SK-MEL-5 (cell line): ENCODE data around the gene GALNT18. TPM values are rescaled to one million over a fixed set of nuclear protein-coding genes. Genes with fewer than 3 reads are reported as not detected.

Source experiments
- DNase-seq: peaks from one replicate; pipeline ENCODE4 v3.0.0-alpha.2; 2016; ENCODE audit warnings: low read depth, low spot score
- in situ Hi-C: cut with HindIII; loops from 2 replicates; pipeline ENCODE4 v1.10.0; 2016; ENCODE audit warnings: low sequenced_read_pairs, high pct_unique_total_duplicates, low pct_unique_long_range_greater_than_20kb
- total RNA-seq: library from RNA; depleted of rRNA; stranded (reverse); fragments of >200 nt; shearing (Covaris generic); gene quantifications from 2 replicates; pipeline ENCODE4 v1.2.3, GENCODE V29; 2014

Gene GALNT18
- total RNA-seq, 1 experiment from 2014 or later, result 3.4 TPM

GRCh38 chr11:11262171-11262920 is 359.5 kb downstream of the GALNT18 start:
- in situ Hi-C loops, result no loop called here
- DNase-seq, result no peak

- DNase-seq, result no peak
- in situ Hi-C loops, result no loop called here
Observed at GRCh38 chr11:11261629-11262028, 360.2 kb downstream of the GALNT18 start.

GRCh38 chr11:11260903-11261302 is 360.9 kb downstream of the GALNT18 start:
- in situ Hi-C loops, result no loop called here
- no peak for DNase-seq

- DNase-seq, result no peak
- in situ Hi-C loops, result no loop called here
Observed at GRCh38 chr11:11253995-11254394, 367.8 kb downstream of the GALNT18 start.

- in situ Hi-C loops, result no loop called here
- DNase-seq, result no peak
Observed at GRCh38 chr11:11253497-11253896, 368.3 kb downstream of the GALNT18 start.

- in situ Hi-C loops, result no loop called here
- DNase-seq, result no peak
Observed at GRCh38 chr11:11252403-11252802, 369.4 kb downstream of the GALNT18 start.

- DNase-seq, result no peak
- in situ Hi-C loops, result no loop called here
Observed at GRCh38 chr11:11251394-11251970, 370.3 kb downstream of the GALNT18 start.

GRCh38 chr11:11250470-11250869 is 371.3 kb downstream of the GALNT18 start:
- in situ Hi-C loops, result no loop called here
- DNase-seq, result no peak

GRCh38 chr11:11247576-11247975 is 374.2 kb downstream of the GALNT18 start:
- in situ Hi-C loops, result no loop called here
- DNase-seq, result no peak

GRCh38 chr11:11247086-11247485 is 374.7 kb downstream of the GALNT18 start:
- in situ Hi-C loops, result no loop called here
- no peak for DNase-seq

- in situ Hi-C loops, result no loop called here
- DNase-seq, result no peak
Observed at GRCh38 chr11:11246166-11246565, 375.6 kb downstream of the GALNT18 start.

GRCh38 chr11:11245453-11245852 is 376.4 kb downstream of the GALNT18 start:
- in situ Hi-C loops, result no loop called here
- DNase-seq, result no peak

GRCh38 chr11:11244470-11245080 is 377.2 kb downstream of the GALNT18 start:
- in situ Hi-C loops, result no loop called here

GRCh38 chr11:11243590-11244469 is 378.0 kb downstream of the GALNT18 start:
- in situ Hi-C loops, result no loop called here
- DNase-seq, result peak; percentile 43

More at GRCh38 chr11:11244470-11245080, 377.2 kb downstream of the GALNT18 start:
- DNase-seq, result peak; percentile 64

- in situ Hi-C loops, result no loop called here
- DNase-seq, result no peak
Observed at GRCh38 chr11:11243209-11243589, 378.6 kb downstream of the GALNT18 start.

- in situ Hi-C loops, result no loop called here
- DNase-seq, result no peak
Observed at GRCh38 chr11:11241284-11241683, 380.5 kb downstream of the GALNT18 start.

GRCh38 chr11:11239959-11240358 is 381.8 kb downstream of the GALNT18 start:
- DNase-seq, result no peak
- in situ Hi-C loops, result no loop called here
